Measurements from ENCODE around the gene FOXD1. TPM values are rescaled to one million over a fixed set of nuclear protein-coding genes. Genes with fewer than 3 reads are reported as not detected.
"Not testable (repeated sequence)": the region's sequence is repeated elsewhere in the genome, so short reads cannot be mapped to it uniquely, and the experiment has no call there.

The FOXD1 gene
- total RNA-seq, 2 donors from 2014 or later: not detected

DNA sequence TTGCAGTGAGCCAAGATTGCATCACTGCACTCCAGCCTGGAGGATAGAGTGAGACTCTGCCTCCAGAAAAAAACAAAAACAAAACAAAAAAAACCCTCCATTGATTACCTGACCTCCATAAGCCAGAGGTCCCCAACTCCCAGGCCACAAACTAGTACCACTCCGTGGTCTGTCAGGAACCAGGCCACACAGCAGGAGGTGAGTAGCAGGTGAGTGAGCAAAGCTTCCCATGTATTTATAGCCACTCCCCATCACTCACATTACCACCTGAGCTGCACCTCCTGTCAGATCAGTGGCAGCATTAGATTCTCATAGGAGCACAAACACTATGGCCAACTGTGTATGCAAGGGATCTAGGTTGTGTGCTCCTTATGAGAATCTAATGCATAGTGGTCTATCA lies 35.9 kb upstream of the FOXD1 start:
- Mint-ChIP-seq H3K27ac (no peak overlapping the region), H3K4me1 (peaks cover 5% of the 10 kb centered on the region), H3K27me3 (peaks cover 52% of the 10 kb centered on the region), H3K36me3 (ENCODE audit: low read depth) (peaks cover 4% of the 10 kb centered on the region), H3K4me3 (no peak overlapping the region)
- ATAC-seq: no peak
- no peak for DNase-seq
- H3K9me3 ChIP-seq (ENCODE audit: control insufficient read depth, low read length, poor library complexity, severe bottlenecking): no peaks in the 10 kb centered on the region

DNA sequence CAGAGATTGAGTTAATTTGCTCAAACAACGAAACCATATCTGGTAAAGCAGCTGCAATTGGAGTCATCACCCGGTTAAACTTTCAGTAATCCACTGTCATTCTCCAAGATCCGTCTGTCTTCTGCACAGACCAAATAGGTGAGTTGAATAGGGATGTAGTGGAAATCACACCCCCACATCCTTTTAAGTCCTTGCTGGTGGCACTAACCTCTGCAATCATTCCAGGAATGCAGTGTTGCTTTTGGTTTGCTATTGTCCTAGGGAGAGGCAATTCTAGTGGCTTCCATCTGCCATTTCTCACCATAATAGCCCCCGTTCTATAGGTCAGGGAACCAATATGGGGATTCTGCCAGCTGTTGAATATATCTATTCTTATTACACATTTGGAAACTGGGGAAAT lies 35.1 kb upstream of the FOXD1 start:
- Mint-ChIP-seq H3K4me3 (no peak overlapping the region), H3K4me1 (peaks cover 5% of the 10 kb centered on the region), H3K36me3 (ENCODE audit: low read depth) (peaks cover 4% of the 10 kb centered on the region), H3K27ac (no peak overlapping the region), H3K27me3 (peaks cover 52% of the 10 kb centered on the region)
- DNase-seq: no peak
- ATAC-seq: no peak
- H3K9me3 ChIP-seq (ENCODE audit: control insufficient read depth, low read length, poor library complexity, severe bottlenecking): no peaks in the 10 kb centered on the region

DNA sequence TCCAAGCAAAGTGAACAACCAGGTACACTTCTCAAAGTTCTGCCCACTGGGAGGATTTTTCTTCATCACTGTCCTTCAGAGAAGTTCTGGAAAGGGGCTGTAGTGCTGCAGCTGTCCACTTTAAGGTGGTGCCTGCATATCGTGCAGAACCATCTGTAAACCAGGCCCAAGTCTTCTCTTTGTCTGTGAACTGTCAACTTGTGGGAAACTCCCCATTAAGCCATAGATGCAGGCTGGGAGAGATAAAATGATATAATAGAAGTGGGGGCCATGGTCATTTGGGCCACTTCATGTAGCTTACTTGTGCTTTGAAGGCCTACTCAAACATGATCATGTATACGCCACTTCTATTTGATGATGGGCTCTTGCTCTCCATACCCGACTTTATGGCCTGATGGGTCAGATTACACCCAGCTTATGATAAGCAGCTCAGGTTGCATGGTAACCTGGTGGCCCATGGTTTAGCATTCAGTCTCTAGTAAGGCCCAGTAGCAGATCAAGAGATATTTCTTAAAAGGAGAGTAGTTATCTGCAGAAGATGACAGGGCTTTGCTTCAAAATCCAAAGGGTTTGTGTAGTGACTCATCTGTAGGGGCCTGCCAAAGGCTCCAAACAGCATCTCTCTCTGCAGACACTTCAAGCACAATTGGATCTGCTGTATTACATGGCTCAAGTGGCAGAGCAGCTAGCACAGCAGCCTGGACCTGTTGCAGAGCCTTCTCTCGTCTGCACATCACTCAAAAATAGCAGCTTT lies 34.0 kb upstream of the FOXD1 start:
- ATAC-seq (no peak), DNase-seq (no peak)
- no peak overlapping the region for H3K4me3 Mint-ChIP-seq
- H3K4me1 Mint-ChIP-seq: peaks cover 5% of the 10 kb centered on the region
- H3K36me3 Mint-ChIP-seq (ENCODE audit: low read depth): peaks cover 4% of the 10 kb centered on the region
- no peak overlapping the region for H3K27ac Mint-ChIP-seq
- no peaks in the 10 kb centered on the region for H3K9me3 ChIP-seq (ENCODE audit: control insufficient read depth, low read length, poor library complexity, severe bottlenecking)
- peaks cover 53% of the 10 kb centered on the region for H3K27me3 Mint-ChIP-seq

DNA sequence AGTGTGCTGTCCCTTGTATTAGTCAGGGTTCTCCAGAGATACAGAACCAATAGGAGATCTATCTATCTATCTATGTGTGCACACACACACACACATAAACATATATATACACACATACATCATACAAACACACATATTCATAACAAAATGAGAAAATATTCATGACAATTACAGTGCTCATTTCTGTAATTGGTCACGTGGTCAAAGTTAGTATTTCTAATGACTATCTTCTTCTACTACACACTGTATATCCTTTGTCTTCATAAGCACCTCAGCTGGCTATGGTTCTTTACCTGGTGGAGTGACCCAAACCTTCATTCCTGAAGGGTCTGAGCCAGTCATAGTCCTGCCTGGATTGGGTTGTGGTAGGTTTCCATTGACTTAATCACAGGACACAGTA lies 31.9 kb upstream of the FOXD1 start:
- Mint-ChIP-seq H3K27ac (no peak overlapping the region), H3K27me3 (peaks cover 45% of the 10 kb centered on the region), H3K36me3 (ENCODE audit: low read depth) (peaks cover 2% of the 10 kb centered on the region), H3K4me3 (no peak overlapping the region), H3K4me1 (no peaks in the 10 kb centered on the region)
- no peaks in the 10 kb centered on the region for H3K9me3 ChIP-seq (ENCODE audit: control insufficient read depth, low read length, poor library complexity, severe bottlenecking)
- no peak for ATAC-seq
- no peak for DNase-seq

DNA sequence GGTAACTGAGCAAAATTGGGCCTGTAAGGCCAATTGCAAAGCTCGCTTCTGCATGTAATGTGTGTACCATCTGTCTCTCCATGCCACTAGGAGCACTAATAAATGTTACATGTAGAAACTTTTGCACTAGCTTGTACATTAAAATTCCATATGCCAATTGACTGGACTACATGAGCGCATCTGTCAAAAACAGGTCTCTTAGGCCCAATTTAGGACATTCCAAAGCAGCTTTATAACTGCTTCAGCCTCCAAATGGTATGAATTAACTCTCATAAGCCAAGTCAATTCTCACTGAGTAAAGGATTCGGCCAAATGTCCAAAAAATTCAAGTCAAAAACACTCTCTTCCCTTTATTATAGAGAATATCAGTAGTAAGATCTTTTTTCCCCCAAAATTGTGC lies 23.5 kb upstream of the FOXD1 start:
- H3K4me1 Mint-ChIP-seq: no peaks in the 10 kb centered on the region
- peaks cover 23% of the 10 kb centered on the region for H3K27me3 Mint-ChIP-seq
- no peaks in the 10 kb centered on the region for H3K9me3 ChIP-seq (ENCODE audit: control insufficient read depth, low read length, poor library complexity, severe bottlenecking)
- H3K36me3 Mint-ChIP-seq (ENCODE audit: low read depth): no peaks in the 10 kb centered on the region
- no peak overlapping the region for H3K27ac Mint-ChIP-seq
- ATAC-seq (no peak), DNase-seq (no peak)
- H3K4me3 Mint-ChIP-seq: no peak overlapping the region

DNA sequence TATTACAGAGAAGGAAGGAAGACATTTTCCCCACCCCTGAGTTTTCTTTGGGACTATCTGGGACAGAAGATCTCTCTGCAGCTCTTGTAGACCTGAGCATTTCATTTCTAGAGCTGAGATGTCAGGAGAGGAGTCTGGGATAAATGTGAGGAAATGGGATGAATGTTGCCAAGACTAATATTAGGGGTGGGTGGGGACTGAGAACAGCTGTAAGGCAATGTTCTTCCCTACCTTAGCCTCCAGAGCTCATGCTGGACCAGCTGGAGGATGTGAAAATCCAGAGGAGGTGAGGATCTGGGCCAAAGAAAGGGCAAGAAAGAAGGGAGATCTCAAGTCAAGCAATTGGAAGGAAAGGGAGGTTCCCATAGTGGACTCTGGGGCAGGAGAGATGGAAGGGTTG lies 23.1 kb upstream of the FOXD1 start:
- Mint-ChIP-seq H3K4me1 (no peaks in the 10 kb centered on the region), H3K36me3 (ENCODE audit: low read depth) (no peaks in the 10 kb centered on the region), H3K27me3 (peaks cover 28% of the 10 kb centered on the region), H3K27ac (no peak overlapping the region), H3K4me3 (no peak overlapping the region)
- no peaks in the 10 kb centered on the region for H3K9me3 ChIP-seq (ENCODE audit: control insufficient read depth, low read length, poor library complexity, severe bottlenecking)
- ATAC-seq (no peak), DNase-seq (no peak)

DNA sequence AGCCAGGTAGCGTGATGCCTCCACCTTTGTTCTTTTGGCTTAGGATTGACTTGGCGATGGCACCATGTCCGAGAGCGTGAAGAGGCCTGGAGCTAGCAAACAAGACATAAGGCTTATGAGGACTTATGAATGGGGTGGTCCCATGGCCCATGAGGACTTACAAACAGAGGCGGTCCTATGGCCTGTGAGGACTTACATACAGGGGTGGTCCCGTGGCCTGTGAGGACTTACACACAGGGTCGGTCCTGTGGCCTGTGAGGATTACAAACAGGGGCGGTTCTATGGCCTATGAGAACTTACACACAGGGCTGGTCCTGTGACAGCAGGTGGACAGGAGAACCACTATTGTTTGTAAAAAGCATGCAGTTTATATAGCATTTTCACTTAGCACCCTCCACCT lies 21.3 kb upstream of the FOXD1 start:
- no peaks in the 10 kb centered on the region for H3K9me3 ChIP-seq (ENCODE audit: control insufficient read depth, low read length, poor library complexity, severe bottlenecking)
- no peak overlapping the region for H3K27ac Mint-ChIP-seq
- DNase-seq: no peak
- no peaks in the 10 kb centered on the region for H3K36me3 Mint-ChIP-seq (ENCODE audit: low read depth)
- no peaks in the 10 kb centered on the region for H3K4me1 Mint-ChIP-seq
- H3K4me3 Mint-ChIP-seq: no peak overlapping the region
- ATAC-seq: no peak
- peaks cover 36% of the 10 kb centered on the region for H3K27me3 Mint-ChIP-seq

DNA sequence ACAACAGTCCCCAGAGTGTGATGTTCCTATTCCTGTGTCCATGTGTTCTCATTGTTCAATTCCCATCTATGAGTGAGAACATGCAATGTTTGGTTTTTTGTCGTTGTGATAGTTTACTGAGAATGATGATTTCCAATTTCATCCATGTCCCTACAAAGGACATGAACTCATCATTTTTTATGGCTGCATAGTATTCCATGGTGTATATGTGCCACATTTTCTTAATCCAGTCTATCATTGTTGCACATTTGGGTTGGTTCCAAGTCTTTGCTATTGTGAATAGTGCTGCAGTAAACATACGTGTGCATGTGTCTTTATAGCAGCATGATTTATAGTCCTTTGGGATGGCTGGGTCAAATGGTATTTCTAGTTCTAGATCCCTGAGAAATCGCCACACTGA lies 20.1 kb upstream of the FOXD1 start:
- H3K9me3 ChIP-seq (ENCODE audit: control insufficient read depth, low read length, poor library complexity, severe bottlenecking); H3K27ac Mint-ChIP-seq; H3K4me3 Mint-ChIP-seq; H3K4me1 Mint-ChIP-seq; DNase-seq; ATAC-seq; H3K36me3 Mint-ChIP-seq (ENCODE audit: low read depth): not testable (repeated sequence)
- peaks cover 48% of the 10 kb centered on the region for H3K27me3 Mint-ChIP-seq

DNA sequence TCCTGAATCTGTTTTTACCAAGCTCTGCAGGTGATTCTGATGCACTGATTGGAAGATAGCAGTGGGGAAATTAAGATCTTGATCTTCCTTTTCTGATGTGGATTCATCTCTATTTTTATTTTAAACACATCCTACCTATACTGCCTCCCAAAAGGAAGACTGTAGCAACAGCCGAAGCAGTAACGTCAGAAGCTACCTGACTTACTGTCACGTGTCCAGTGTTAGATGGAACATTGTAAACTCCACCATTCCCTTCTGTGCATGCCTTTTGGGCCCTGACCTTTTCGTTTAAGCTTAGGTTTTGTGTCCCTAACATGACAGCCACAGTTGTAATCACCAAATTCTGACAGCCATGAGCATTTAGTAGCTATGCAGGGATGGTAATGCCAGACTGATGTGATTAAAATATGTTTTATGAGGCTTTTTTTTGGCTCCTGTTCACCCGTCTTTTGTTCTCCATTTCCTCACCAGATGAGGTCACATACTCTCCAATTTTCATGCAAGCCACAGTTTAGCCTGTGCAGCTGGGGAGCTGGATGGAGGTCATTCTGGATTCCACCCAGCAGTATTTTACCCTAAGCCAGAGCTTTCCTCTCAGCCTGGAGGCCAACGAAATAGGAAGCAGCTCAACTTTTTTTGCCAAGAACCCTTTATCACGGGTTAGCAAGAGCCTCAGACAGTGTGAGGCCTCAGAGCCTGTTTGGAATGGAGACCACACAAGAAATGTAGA lies 15.6 kb upstream of the FOXD1 start:
- DNase-seq: no peak
- Mint-ChIP-seq H3K27me3 (peaks cover 62% of the 10 kb centered on the region), H3K4me3 (no peak overlapping the region), H3K27ac (no peak overlapping the region), H3K36me3 (ENCODE audit: low read depth) (peaks cover 3% of the 10 kb centered on the region), H3K4me1 (no peaks in the 10 kb centered on the region)
- ATAC-seq: no peak
- no peaks in the 10 kb centered on the region for H3K9me3 ChIP-seq (ENCODE audit: control insufficient read depth, low read length, poor library complexity, severe bottlenecking)

DNA sequence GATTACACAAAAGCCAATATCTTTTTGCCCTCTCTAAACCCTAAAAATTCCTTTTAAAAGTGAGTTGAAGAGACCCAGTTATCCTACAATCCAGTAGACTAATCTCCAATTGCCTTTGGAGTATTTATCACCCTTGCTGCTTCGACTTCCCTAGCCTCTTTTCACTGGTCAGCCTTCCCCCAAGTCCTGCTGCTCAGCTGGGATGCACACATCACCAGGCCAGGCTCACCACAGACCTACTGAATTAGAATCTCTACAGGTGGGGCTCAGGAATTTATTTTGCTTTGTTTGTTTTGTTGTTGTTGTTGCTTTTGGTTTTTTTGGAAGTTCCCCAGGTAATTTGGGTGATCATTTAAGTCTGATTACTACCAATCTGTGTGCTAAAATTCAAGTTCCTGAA lies 11.6 kb upstream of the FOXD1 start:
- no peak overlapping the region for H3K27ac Mint-ChIP-seq
- DNase-seq (no peak), ATAC-seq (no peak)
- H3K4me1 Mint-ChIP-seq: no peaks in the 10 kb centered on the region
- H3K36me3 Mint-ChIP-seq (ENCODE audit: low read depth): peaks cover 10% of the 10 kb centered on the region
- no peak overlapping the region for H3K4me3 Mint-ChIP-seq
- peaks cover 65% of the 10 kb centered on the region for H3K27me3 Mint-ChIP-seq
- H3K9me3 ChIP-seq (ENCODE audit: control insufficient read depth, low read length, poor library complexity, severe bottlenecking): peaks cover 2% of the 10 kb centered on the region

DNA sequence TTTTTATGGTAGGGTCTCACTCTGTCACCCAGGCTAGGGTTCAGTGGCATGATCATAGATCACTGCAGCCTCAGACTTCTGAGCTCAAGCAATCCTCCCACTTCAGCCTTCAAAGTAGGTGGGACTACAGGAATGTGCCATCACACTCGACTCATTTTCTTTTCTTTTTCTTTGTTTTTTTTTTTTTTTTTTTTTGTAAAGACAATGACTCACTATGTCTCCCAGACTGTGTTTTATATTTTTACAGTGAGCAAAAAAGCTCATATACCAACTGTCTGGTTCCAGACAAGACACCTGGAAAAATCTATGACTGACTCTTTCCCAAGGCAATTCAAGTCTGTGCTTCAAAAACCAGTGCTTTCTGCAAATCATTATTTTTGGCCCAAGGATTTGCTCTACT lies 10.8 kb upstream of the FOXD1 start:
- Mint-ChIP-seq H3K27ac (no peak overlapping the region), H3K4me1 (peaks cover under 1% of the 10 kb centered on the region), H3K36me3 (ENCODE audit: low read depth) (peaks cover 10% of the 10 kb centered on the region), H3K4me3 (no peak overlapping the region), H3K27me3 (peaks cover 66% of the 10 kb centered on the region)
- ATAC-seq: no peak
- H3K9me3 ChIP-seq (ENCODE audit: control insufficient read depth, low read length, poor library complexity, severe bottlenecking): peaks cover 2% of the 10 kb centered on the region
- no peak for DNase-seq

DNA sequence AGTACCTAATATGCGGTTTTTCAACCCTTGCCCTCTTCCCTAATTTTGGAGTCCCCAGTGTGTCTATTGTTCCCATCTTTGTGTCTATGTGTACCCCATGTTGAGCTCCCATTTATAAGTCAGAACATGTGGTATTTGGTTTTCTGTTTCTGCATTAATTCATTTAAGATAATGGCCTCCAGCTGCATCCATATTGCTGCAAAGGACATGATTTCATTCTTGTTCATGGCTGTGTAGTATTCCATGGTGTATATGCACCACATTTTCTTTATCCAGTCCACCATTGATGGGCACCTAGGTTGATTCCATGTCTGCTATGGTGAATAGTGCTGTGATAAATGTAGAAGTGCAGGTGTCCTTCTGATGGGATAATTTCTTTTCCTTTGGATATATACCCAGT lies 7.9 kb upstream of the FOXD1 start:
- H3K4me1 Mint-ChIP-seq; H3K27ac Mint-ChIP-seq; ATAC-seq; H3K9me3 ChIP-seq (ENCODE audit: control insufficient read depth, low read length, poor library complexity, severe bottlenecking); H3K4me3 Mint-ChIP-seq; DNase-seq: not testable (repeated sequence)
- Mint-ChIP-seq H3K36me3 (ENCODE audit: low read depth) (peaks cover 14% of the 10 kb centered on the region), H3K27me3 (peaks cover 69% of the 10 kb centered on the region)

DNA sequence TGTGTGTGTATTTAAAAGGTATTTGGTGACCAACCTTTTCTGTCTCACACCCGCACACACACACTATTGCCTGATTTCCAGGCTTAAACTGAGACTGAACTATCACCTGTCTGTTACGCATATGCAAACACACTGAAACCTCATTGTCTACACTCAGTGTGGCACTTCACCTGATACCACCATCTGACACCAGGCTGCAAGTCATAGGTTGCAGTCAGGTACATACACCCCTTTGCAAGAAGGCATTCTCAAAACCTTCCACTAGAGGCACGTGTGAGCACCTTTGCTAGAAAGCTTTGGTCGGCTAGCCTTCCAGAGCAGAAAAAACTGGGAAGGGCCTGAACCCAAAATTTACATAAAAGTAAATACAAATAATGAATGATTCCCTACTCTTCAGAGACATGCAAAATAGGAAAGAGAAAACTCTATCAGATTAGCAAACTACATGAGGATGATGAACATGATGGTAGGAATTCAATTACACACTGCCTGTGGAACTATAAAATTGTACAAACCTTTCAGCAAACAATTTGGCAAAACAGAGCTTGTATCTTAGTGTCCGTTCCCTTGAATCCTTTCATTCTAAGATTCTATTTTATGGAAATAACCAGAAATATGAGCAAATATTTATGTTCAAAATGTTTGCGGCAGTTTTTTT lies 5.9 kb upstream of the FOXD1 start:
- H3K36me3 Mint-ChIP-seq (ENCODE audit: low read depth): peaks cover 11% of the 10 kb centered on the region
- H3K4me1 Mint-ChIP-seq: peaks cover 7% of the 10 kb centered on the region
- no peak overlapping the region for H3K4me3 Mint-ChIP-seq
- peak in 1 of 3 donors; percentile 19 for DNase-seq
- peaks cover 9% of the 10 kb centered on the region for H3K9me3 ChIP-seq (ENCODE audit: control insufficient read depth, low read length, poor library complexity, severe bottlenecking)
- peak; percentile 85 for ATAC-seq
- no peak overlapping the region for H3K27ac Mint-ChIP-seq
- peaks cover 65% of the 10 kb centered on the region for H3K27me3 Mint-ChIP-seq

Measured in T-helper 17 cell (primary cell).